Gastrocnemius medialis (tissue), 4 donors: ENCODE data around the gene EGFL6. TPM values are rescaled to one million over a fixed set of nuclear protein-coding genes. Genes with fewer than 3 reads are reported as not detected.

Source experiments
- ATAC-seq, 2 donors: fragments of 150-250 bp; one replicate each; pipeline ENCODE4 v1.9.1; 2016
- DNase-seq, 2 donors: peaks; one replicate each; pipeline ENCODE4 v3.0.0-alpha.2; 2019
- H3K27ac ChIP-seq, 4 donors: fragments of 200-600 bp; sonication (generic); 1 replicate in 1 of 4; 2 replicates in 3 of 4; pipeline ENCODE4 v1.5.1; 2016 to 2018; ENCODE audit warnings: mild to moderate bottlenecking in 2 of 4, moderate library complexity in 1 of 4
- H3K27me3 ChIP-seq, 3 donors: fragments of 200-600 bp; sonication (generic) in 2 of 3; 1 replicate in 1 of 3; 2 replicates in 2 of 3; pipeline versions ENCODE4 v1.5.1 to v1.6.0; 2016 to 2019; ENCODE audit warnings: mild to moderate bottlenecking in 1 of 3, moderate library complexity in 1 of 3
- H3K36me3 ChIP-seq, 2 donors: fragments of 200-600 bp; sonication (generic) in 1 of 2; one replicate each; pipeline ENCODE4 v1.5.1; 2017 to 2018
- H3K4me1 ChIP-seq, 2 donors: fragments of 200-600 bp; sonication (generic) in 1 of 2; one replicate each; pipeline ENCODE4 v1.5.1; 2016 to 2017; ENCODE audit warnings: mild to moderate bottlenecking in 2 of 2
- H3K4me3 ChIP-seq, 4 donors: fragments of 200-600 bp; sonication (generic) in 3 of 4; 1 replicate in 1 of 4; 2 replicates in 3 of 4; pipeline ENCODE4 v1.5.1; 2016 to 2019; ENCODE audit warnings: mild to moderate bottlenecking in 2 of 4
- H3K9me3 ChIP-seq, 3 donors: fragments of 200-600 bp; sonication (generic) in 2 of 3; 1 replicate in 1 of 3; 2 replicates in 2 of 3; pipeline ENCODE4 v1.5.1; 2016 to 2019
- POLR2A ChIP-seq, 2 donors: fragments of 450-650 bp; IDR thresholded peaks; one replicate each; pipeline ENCODE4 v1.6.1; 2017; ENCODE audit warnings: antibody characterized with exemption in 2 of 2, mild to moderate bottlenecking in 2 of 2, moderate library complexity in 2 of 2
- in situ Hi-C, 4 donors: fragments of 200-750 bp; cut with MboI; loops; one replicate each; pipeline versions ENCODE4 v1.15.0 to v1.8.0; 2017; ENCODE audit warnings: low sequenced_read_pairs in 4 of 4
- intact Hi-C: fragments of 100-400 bp; cut with DNase I; formaldehyde crosslinking; loops from one replicate; pipeline ENCODE4 v1.15.1; 2023; ENCODE audit warnings: low total_unique reads
- total RNA-seq, 4 donors: library from RNA; depleted of rRNA; stranded (reverse); fragments of >200 nt; gene quantifications; one replicate each; pipeline versions ENCODE4 v1.1.0 to v1.2.3, GENCODE V29; 2016
- TF ChIP-seq, protein P1 (sequence below), 5 experiments: fragments of 450-650 bp in 3 of 5; fragments of 200-600 bp in 2 of 5; sonication (generic) in 2 of 5; IDR thresholded peaks in 4 of 5; conservative IDR thresholded peaks in 1 of 5; 1 replicate in 4 of 5; 2 replicates in 1 of 5; pipeline ENCODE4 v1.5.1; 2016 to 2019; ENCODE audit warnings: antibody characterized with exemption in 5 of 5, mild to moderate bottlenecking in 3 of 5, moderate library complexity in 3 of 5

Gene EGFL6
- total RNA-seq, 4 donors from 2014 or later, result 0.09 TPM; not detected in 3

DNA sequence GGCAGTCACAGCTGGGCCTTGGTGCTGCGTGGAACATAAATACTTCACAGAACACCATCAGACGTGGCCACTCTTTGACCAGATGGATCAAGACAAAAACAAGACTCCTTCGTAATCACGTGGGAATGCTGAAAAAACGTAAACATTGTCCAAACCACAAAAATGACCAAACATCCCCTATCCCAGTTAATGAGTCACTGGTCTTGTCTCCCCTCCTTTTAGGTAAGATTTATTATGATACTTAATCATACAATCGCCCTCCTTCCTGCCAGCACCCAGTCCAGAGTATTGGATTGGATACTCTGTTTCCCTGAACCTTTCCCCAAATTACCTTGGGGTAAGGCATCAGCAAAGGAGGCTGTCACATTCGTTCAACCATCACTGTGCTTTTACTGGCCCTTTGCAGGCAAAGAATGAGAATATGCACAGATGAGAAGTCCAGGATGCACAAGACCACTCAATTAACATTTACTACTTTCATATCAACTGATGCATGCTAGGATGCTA, 82.9 kb downstream of the EGFL6 start:
- Histone ChIP-seq H3K36me3 (no peaks in the 10 kb centered on the region), H3K4me3 (peak overlapping the region; percentile 58 to 83 (median 74)), H3K27ac (peak overlapping the region; percentile 91 to 97 (median 94)), H3K27me3 (no peaks in the 10 kb centered on the region), H3K4me1 (peaks cover 14 to 15% of the 10 kb centered on the region in 2 donors), H3K9me3 (no peaks in the 10 kb centered on the region)
- no peak for DNase-seq
- intact Hi-C loops (loop anchor here (2.0 to 10.0 kb wide), 2 partner anchors 36 to 698 kb away; partner anchors contain the start of gene RAB9A), in situ Hi-C loops (loop anchor here in 3 of 4 donors (10.0 to 25.0 kb wide), 3 partner anchors 82 to 385 kb away; partner anchors contain the start of genes OFD1 (in 2 of the 3), TRAPPC2 (in 2 of the 3) and GEMIN8 (in 1 of the 3))
- TF ChIP-seq, protein P1, sequence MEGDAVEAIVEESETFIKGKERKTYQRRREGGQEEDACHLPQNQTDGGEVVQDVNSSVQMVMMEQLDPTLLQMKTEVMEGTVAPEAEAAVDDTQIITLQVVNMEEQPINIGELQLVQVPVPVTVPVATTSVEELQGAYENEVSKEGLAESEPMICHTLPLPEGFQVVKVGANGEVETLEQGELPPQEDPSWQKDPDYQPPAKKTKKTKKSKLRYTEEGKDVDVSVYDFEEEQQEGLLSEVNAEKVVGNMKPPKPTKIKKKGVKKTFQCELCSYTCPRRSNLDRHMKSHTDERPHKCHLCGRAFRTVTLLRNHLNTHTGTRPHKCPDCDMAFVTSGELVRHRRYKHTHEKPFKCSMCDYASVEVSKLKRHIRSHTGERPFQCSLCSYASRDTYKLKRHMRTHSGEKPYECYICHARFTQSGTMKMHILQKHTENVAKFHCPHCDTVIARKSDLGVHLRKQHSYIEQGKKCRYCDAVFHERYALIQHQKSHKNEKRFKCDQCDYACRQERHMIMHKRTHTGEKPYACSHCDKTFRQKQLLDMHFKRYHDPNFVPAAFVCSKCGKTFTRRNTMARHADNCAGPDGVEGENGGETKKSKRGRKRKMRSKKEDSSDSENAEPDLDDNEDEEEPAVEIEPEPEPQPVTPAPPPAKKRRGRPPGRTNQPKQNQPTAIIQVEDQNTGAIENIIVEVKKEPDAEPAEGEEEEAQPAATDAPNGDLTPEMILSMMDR (IDR thresholded peaks at IDR 0.05 in 4 of 5, conservative IDR thresholded peaks at IDR 0.05 in 1 of 5), result no peak
- no peak for ATAC-seq

GRCh38 chrX:13652850-13653693, 83.7 kb downstream of the EGFL6 start, which contains the start of gene TCEANC:
TSS of gene TCEANC (plus strand) at chrX:13653141. CDS start at chrX:13662509, 9,368 bp downstream.
- intact Hi-C loops (loop anchor here (1.0 to 10.0 kb wide), 3 partner anchors 36 to 698 kb away; partner anchors contain the start of genes OFD1, RAB9A and TRAPPC2), in situ Hi-C loops (loop anchor here in 3 of 4 donors (10.0 to 25.0 kb wide), 3 partner anchors 82 to 384 kb away; partner anchors contain the start of genes OFD1 (in 2 of the 3), TRAPPC2 (in 2 of the 3) and GEMIN8 (in 1 of the 3))
- peaks cover 14 to 15% of the 10 kb centered on the region in 2 donors for H3K4me1 ChIP-seq
- DNase-seq (peak; percentile 92 to 94), ATAC-seq (peak; percentile 98 to 99)
- H3K36me3 ChIP-seq, result no peaks in the 10 kb centered on the region
- H3K9me3 ChIP-seq, result no peaks in the 10 kb centered on the region
- H3K27ac ChIP-seq, result peak within 1 kb of the TSS; percentile 91 to 97 (median 94)
- H3K27me3 ChIP-seq, result no peaks in the 10 kb centered on the region
- peak; percentile 61 to 62 for TF ChIP-seq POLR2A (IDR thresholded peaks at IDR 0.05)
- TF ChIP-seq, protein P1 (IDR thresholded peaks at IDR 0.05 in 4 of 5, conservative IDR thresholded peaks at IDR 0.05 in 1 of 5), result no peak
- H3K4me3 ChIP-seq, result peak within 1 kb of the TSS; percentile 72 to 83 (median 78)

DNA sequence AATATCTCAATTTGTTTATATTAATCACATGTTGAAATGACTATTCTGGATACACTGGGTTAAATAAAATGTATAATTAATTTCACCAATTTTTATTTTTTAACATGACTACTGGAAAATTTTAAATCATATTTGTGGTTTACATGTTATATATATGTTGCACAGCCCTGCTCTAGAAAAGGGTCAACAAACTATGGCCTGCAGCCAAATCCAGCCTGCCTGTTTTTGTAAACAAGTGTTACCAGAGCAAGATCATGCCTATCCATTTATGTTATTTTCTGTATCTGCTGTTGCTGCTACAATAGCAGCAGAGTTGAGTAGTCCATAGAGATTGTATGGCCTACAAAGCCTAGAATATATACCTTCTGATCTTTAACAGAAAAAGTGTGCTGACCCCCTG, 84.7 kb downstream of the EGFL6 start:
- Histone ChIP-seq H3K27ac (peak overlapping the region; percentile 91 to 97 (median 94)), H3K27me3 (no peaks in the 10 kb centered on the region), H3K4me1 (peaks cover 17 to 18% of the 10 kb centered on the region in 2 donors), H3K9me3 (no peaks in the 10 kb centered on the region), H3K36me3 (no peaks in the 10 kb centered on the region), H3K4me3 (peak overlapping the region; percentile 72 to 83 (median 78))
- TF ChIP-seq, protein P1 (IDR thresholded peaks at IDR 0.05 in 4 of 5, conservative IDR thresholded peaks at IDR 0.05 in 1 of 5), result no peak
- no peak for TF ChIP-seq POLR2A (IDR thresholded peaks at IDR 0.05)
- in situ Hi-C loops, result loop anchor here in 3 of 4 donors (10.0 to 25.0 kb wide), 3 partner anchors 81 to 383 kb away; partner anchors contain the start of genes OFD1 (in 2 of the 3), TRAPPC2 (in 2 of the 3) and GEMIN8 (in 1 of the 3)
- ATAC-seq, result no peak
- DNase-seq, result no peak
- intact Hi-C loops, result loop anchor here (10.0 kb wide), 1 partner anchor 699 kb away; no protein-coding TSS in a partner anchor

GRCh38 chrX:13655674-13656073, 86.3 kb downstream of the EGFL6 start:
- no peak overlapping the region for H3K27ac ChIP-seq
- ATAC-seq, result no peak
- no peak for DNase-seq
- TF ChIP-seq, protein P1 (IDR thresholded peaks at IDR 0.05 in 4 of 5, conservative IDR thresholded peaks at IDR 0.05 in 1 of 5), result no peak
- no peaks in the 10 kb centered on the region for H3K9me3 ChIP-seq
- H3K4me1 ChIP-seq, result peaks cover 17 to 19% of the 10 kb centered on the region in 2 donors
- in situ Hi-C loops, result loop anchor here (5.0 to 25.0 kb wide), 5 partner anchors 79 to 382 kb away; partner anchors contain the start of genes OFD1 (in 2 of the 4), TRAPPC2 (in 2 of the 4) and GEMIN8 (in 1 of the 4)
- no peak overlapping the region for H3K4me3 ChIP-seq
- peaks cover 0 to 2% of the 10 kb centered on the region in 2 donors for H3K36me3 ChIP-seq
- no peaks in the 10 kb centered on the region for H3K27me3 ChIP-seq
- intact Hi-C loops, result loop anchor here (10.0 kb wide), 1 partner anchor 701 kb away; no protein-coding TSS in a partner anchor
